GM19468 (cell line): Measurements from ENCODE around the gene ACTR3C.

Experiments
- ATAC-seq: cut with Tn5 transposase; IDR thresholded peaks from one replicate; pipeline ENCODE4 v1.9.1; 2021; ENCODE audit warnings: mild to moderate bottlenecking, moderate library complexity, moderate number of reproducible peaks; ENCODE audit not compliant: unreplicated experiment; ENCODE audit errors: extremely low read depth

Gene ACTR3C

DNA sequence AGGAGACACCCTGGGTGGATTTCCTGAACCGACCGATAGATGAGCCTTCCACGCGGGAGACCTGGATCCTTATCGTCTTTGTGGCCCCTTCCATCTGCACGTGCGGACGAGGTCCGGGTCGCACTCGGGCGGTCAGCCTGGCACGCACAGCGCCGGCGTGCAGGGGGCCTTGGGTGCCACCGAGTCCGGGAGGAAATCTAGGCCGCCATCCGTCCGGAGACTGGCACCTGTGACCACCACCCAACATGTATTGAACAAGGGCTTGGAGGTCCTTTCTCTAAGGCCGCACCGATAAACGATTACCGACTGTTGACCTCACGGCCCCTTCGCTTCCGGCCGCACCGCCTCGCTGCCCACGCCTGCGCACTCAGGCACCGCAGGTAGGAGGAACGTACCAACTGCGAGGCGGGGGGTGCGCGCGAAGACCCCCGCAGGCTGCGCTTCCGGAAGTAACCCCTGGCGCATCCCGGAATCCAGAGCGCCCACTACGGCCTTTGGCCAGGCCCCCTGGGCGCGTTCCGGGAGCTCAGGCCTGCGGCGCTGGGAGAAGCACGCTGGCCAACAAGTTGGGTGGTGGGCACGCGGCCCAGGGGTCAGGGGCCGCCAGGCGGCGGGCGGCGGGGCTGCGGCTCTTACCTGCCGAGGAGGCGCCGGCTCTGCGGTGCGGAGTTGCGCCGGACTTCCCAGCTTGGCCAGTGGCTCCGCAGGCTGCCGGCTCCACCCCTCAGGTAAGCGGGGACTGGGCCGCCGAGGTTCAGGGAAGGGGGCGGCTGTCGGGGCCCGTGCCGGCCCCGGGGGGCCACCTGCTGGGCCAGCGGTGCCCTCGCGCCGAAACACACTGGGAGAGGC, at the start of gene ACTR3C, which contains the start of gene LRRC61:
ACTR3C (minus strand) TSS at position 713 of the 849 bp plus-strand sequence. CDS start 28,249 bp downstream, outside the sequence.
LRRC61 (plus strand) TSS at position 523 of the 849 bp plus-strand sequence. CDS start 13,507 bp downstream, outside the sequence.
- peak; percentile 21 for ATAC-seq

DNA sequence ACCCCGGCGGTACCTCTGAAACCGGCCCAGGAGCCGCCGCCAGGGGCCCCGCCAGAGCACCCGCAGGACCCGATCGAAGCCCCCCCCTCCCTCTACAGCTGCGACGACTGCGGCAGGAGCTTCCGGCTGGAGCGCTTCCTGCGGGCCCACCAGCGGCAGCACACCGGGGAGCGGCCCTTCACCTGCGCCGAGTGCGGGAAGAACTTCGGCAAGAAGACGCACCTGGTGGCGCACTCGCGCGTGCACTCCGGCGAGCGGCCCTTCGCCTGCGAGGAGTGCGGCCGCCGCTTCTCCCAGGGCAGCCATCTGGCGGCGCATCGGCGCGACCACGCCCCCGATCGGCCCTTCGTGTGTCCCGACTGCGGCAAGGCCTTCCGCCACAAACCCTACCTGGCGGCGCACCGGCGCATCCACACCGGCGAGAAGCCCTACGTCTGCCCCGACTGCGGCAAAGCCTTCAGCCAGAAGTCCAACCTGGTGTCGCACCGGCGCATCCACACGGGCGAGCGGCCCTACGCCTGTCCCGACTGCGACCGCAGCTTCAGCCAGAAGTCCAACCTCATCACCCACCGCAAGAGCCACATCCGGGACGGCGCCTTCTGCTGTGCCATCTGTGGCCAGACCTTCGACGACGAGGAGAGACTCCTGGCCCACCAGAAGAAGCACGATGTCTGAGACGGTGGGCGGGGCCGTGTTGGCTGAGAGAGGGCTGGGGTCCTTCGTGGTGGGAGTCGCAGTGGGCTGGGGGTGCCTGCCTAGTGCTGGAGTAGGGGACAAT, 49.1 kb upstream of the ACTR3C start:
- no peak for ATAC-seq

DNA sequence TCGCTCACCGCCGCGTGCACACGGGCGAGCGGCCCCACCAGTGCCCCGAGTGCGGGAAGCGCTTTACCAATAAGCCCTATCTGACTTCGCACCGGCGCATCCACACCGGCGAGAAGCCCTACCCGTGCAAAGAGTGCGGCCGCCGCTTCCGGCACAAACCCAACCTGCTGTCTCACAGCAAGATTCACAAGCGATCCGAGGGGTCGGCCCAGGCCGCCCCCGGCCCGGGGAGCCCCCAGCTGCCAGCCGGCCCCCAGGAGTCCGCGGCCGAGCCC, 48.6 kb upstream of the ACTR3C start:
- no peak for ATAC-seq

DNA sequence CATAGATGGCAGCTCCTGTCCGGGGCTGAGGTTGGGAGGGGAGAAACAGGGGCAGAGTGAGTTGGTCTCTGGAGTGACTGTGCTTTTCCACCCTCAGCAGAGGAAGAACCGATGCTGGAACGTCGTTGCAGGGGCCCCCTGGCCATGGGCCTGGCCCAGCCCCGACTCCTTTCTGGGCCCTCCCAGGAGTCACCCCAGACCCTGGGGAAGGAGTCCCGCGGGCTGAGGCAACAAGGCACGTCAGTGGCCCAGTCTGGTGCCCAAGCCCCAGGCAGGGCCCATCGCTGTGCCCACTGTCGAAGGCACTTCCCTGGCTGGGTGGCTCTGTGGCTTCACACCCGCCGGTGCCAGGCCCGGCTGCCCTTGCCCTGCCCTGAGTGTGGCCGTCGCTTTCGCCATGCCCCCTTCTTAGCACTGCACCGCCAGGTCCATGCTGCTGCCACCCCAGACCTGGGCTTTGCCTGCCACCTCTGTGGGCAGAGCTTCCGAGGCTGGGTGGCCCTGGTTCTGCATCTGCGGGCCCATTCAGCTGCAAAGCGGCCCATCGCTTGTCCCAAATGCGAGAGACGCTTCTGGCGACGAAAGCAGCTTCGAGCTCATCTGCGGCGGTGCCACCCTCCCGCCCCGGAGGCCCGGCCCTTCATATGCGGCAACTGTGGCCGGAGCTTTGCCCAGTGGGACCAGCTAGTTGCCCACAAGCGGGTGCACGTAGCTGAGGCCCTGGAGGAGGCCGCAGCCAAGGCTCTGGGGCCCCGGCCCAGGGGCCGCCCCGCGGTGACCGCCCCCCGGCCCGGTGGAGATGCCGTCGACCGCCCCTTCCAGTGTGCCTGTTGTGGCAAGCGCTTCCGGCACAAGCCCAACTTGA, 48.0 kb upstream of the ACTR3C start:
- ATAC-seq = no peak

DNA sequence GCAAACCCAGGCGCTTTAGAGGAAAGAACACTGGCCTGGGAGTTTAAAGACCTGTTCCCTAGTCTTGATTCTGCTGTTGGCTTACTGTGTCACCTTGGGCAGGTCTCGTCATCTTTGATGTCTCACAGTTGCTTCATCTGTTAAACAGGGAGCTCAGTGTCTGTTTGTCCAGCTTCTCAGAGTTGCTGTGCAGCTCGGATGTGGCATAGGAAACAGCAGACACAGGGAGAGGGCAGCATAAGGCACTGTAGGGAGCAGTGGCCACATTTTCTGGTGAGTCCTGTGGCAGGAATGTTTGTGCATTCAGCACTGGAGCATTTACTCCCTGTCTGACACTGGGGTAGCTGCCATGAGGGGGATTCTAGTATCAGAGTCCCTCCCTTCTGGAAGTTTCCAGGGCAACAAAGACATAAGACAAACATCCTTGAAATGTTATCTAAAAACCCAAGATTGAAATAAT, 47.3 kb upstream of the ACTR3C start:
- ATAC-seq = no peak

DNA sequence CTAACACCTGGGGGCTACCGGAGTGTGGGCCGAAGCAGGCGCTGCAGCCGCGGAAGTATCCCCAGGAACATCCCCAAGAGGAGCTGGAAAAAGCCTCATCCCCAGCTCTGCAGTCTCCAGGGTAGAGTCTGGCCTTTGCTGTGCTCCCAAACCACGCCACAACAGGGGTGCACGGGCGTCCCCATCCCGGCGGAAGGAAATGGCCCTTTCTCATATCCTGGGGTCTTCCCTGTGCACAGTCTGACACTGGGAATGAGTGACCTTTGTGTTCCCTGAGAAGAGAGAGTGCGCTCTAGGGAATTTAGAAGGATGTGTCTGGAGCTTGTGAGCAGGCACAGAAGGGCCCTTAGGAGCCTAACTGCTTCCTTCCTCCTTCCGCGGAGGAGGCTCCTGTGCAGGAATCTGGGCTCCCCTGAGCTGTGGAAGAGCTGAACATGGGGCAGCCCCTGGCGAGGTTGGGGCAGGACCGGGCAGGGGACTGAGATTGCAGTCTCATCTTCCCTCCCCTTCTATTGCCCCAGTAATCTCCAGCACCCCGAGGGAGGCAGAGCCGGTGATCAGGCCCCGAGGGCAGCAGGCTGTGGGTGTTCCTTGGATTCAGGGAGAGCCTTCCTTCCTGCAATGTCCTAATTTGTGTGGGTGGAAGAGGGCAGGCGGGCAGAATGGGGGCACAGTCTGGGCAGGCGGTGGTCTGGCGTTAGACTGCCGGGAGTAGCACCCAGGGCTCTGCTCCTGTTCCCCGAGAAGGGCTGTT, 46.6 kb upstream of the ACTR3C start:
- no peak for ATAC-seq

DNA sequence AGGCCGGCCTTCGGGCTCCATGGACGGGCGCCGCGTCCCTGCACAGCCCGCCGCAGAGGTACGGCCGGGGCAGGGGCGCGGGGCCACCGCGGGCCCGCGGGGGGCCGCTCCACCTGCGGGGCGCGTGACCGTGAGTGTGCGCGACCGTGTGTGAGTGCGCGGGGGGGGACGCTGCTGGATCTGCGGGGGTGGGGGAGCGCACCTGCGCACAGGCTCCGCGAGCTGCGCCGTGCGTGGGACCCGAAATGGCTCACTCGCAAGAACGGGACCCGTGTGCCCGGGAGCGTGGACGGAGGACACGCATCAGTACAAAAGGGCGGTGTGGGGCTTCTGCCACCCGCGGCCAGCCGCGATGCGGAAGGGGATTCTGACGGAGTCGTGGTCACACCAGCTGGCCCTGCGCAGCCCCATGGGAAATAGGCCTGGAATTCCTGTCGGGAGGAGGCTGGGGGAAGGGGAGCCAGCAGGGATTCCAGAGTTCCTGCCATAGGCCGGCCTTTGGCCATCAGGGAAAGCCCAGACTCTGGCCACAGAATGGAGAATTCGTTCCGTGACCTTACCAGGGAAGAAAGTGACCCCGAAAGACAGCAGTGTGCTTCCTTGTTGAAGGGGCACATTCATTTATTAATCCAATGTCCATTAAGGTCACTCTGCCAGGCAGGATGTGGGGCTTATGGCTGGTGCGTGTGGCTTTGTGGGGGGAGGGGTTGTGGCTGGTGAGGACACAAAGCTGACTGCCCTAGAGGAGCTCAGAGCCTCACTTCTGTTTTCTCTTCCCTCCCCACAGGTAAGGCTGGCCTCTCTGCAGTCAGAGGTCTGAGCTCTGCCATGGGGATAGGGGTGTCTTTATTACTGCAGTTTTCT, 45.8 kb upstream of the ACTR3C start:
- no peak for ATAC-seq

DNA sequence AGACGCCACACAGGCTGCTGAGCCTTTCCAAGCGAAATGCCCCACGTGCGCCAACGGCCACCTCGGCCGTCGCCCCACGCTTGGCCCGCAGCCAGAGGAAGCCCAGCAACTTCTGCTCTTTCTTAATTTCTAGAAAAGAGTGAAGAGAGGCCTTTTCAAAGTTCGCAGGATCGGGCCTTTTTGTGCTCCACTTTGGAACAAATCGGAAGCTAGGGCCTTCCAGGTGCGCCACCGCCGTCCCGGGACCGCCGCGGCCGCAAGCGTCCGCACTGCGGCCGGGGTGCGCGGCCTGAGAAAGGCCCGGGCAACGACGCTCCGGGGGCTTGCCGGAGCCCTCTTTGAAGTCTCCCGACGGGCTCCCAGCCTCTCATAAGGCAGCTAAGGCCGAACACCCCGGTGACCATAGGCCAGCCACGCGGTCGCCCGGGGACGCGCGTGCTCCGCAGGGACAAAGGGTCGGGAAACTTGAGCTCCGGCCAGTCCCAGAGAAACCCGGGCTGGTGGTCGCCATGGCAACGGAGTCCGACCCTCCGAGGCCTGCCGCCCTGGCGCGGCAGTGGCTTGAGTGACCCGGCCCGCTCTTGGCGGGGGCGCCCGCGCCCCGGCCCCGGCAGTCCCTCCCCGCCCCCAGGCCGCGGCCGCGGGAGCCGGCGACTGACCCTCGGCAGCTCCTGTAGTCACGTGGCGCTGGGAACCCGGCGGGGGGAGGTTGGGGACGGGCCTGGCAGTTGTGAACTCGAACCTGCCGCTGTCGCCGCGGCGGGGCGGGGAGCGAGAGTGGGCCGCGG, 44.9 kb upstream of the ACTR3C start, which contains the start of gene REPIN1:
REPIN1 (plus strand) TSS at position 727 of the 788 bp plus-strand sequence. CDS start 890 bp downstream, outside the sequence.
- peak; percentile 16 for ATAC-seq

DNA sequence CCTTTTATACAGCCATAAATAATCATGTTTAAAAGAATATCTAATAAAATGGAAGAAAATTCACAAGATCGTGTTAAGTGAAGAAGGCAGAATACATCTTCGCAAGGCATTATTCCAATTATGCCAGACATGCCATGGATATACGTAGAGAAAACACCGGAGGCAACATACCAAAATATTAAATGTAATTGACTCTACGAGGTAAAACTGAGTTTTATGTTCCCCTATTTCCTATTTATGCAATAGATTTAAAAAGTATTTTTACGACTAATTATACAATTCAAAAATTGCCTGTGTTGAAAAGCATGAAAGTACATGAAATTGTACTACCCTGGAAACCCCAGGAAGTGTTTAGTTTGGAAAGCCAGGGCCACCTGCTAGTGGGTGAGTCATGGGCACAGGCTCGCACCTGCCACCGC, 44.3 kb upstream of the ACTR3C start:
- no peak for ATAC-seq

DNA sequence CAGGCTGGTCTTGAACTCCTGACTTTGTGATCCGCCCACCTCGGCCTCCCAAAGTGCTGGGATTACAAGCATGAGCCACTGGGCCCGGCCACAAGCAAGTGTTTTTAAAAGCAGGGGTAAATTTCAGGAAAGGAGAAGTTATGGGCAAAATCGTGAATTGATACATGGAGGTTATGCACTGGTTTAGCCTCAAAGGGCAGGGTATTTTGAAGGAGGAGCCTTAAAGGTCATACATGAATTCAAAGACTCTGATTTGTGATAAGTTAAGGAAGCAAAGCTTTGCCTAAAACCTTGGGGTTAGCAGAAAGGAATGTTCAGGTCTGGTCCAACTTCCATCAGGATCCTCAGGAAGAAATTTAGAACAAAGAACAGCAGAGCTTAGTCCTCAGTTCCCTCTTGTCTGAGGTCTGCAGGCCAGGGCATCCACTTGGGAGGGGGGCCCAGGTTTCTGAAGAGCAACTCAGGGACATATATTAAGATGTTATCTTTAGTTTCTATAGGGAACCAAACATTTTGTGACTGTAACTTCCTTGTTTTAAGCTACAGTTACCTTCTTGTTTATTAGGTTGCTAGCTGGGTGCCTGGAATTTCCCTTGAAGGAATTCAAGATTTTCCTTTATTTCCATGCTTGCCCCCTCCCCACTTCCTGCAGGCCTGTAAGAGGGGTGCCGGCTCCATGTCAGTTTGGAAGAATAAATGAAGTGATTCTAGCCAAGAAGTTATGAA, 42.5 kb upstream of the ACTR3C start:
- no peak for ATAC-seq

DNA sequence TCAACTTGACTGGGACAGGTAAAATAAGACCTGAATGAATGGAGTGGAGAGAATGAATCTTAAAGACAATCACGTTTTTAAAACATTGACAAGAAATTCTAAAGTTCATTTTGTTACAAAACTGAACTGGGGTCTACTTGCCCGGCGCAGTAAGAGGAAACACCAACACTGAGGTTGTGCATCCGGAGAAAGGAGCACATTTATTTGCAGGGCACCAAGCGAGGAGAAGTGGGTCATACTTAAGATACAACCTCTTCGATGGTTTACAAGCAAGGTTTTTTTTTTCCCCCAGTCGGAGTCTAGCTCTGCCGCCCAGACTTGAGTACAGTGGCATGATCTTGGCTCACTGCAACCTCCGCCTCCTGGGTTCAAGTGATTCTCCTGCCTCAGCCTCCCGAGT, 41.8 kb upstream of the ACTR3C start:
- ATAC-seq = no peak

DNA sequence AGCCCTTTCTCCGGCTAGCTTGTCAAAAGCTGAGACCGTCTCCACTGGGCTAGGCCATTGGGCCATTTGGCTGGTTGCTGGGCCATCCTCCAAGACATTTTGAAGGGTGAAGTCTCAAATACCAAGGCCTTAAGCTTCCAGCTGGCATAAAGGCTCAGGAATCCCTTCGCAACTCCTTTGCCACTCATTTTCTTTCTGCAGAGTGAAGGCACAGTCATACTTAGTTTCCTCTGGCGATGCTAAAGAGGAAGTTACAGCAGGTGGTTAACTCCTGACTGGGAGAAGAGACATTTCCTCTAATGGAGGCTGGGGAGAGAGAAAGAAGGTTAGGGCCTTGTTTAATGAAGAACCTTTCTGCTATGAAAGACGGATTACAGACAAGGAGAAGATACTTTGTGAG, 40.5 kb upstream of the ACTR3C start:
- no peak for ATAC-seq

DNA sequence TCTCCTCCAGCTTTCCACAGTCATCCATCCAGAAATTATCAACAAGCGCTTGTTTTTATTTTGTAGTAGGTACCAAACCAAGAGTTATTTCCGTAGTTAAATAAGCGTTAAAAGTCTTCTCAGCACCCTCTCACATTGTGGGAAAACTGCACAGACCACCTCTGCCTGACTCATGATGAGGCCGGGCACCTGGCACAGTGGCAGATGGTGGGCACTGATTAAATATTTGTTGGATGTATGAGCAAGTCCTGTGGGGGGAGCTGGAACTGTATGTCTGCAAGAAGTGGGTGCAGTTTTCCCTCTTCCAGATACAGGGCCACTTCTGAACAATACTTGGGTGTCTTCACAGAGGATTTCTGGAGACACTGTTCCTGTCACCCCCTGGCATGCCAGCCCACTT, 40.0 kb upstream of the ACTR3C start:
- no peak for ATAC-seq

DNA sequence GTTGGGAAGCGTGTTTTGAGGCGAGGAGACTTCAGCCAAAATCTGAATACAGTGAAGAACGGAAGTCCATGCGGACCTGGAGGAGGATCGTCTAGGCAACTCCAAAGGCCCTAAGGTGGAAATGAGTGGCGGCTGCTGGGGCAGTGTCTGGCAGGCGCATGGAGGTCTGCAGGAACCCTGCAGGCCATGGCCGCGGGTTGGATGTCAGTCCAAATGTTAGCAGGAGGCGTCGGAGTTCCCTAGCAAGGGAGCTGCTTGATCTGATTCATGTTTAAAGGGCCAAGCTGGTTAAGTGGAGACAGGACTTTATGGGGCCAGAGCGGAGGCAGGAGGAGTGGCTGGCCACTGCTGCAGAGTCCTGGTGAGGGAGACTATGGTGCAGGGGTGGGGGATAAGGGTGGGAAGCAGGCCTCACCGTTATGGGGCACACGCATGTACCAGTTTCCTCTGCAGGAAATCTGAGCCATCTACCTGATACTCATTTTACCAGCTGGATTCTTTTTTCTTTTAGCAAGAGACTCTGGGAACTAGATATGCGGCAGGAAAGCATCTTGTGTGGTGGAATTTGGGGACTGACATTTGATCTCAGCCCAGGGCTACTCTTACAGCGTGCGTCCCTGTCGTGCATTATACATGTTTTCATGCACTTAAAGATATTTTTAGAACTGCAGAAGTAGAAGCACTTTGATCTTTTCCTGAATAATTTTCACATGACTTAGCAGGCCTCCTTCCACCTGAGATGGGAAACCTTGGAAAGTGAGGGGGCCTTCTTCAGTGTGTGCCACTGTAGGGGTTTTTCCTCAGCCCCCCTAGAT, 38.7 kb upstream of the ACTR3C start:
- ATAC-seq = no peak

DNA sequence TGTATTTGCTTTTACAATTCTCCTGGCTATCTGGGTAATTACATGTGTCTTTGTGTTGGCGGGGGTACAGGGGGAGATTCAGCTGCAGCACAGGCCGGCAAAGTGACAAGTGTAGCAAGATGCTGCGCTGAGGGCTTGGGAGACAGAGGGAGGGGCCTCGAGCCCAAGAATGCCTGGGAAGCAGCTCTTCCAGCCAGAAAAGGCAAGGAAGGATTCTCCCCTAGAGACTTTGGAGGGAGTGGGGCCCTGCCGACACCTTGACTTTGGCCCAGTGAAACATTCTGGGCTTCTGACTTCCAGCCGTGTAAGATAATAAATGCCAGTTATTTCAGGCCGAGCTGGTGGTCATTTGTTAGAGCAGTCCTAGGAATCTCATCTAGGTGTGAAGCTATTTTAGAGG, 38.1 kb upstream of the ACTR3C start:
- no peak for ATAC-seq

DNA sequence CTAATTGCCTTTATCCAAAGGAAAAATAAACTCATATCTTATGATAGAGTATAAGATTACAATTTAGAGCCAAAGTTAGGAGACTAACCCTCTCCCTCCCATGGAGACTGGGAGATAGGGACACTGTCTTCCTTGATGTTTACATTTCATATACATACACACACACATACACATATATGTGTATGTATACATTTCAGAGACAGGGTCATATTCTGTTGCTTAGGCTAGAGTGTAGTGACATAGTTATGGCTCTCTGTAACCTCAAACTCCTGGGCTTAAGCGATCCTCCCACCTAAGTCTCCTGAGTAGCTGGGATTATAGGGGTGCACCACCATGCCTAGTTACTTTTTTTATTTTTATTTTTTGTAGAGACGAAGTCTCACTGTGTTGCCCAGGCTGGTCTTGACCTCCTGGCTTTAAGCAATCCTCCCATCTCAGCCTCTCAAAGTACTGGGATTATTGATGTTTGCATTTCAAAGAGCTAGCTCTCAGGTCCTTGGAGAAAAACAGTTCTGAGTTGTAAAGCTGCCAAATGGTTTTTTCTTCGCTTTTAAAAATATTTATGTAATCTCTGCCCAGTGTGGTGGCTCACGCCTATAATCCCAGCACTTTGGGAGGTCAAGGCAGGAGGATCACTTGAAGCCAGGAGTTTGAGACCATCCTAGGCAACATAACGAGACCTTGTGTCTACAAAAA, 37.2 kb upstream of the ACTR3C start:
- no peak for ATAC-seq
